ENCODE measurements around the gene SPSB3. TPM values are rescaled to one million over a fixed set of nuclear protein-coding genes. Genes with fewer than 3 reads are reported as not detected.
A peak's percentile ranks its signal among the peaks of the same experiment; 100 is the strongest.

The SPSB3 gene
- total RNA-seq, 1 experiment from 2014 or later: 29.8 TPM

DNA sequence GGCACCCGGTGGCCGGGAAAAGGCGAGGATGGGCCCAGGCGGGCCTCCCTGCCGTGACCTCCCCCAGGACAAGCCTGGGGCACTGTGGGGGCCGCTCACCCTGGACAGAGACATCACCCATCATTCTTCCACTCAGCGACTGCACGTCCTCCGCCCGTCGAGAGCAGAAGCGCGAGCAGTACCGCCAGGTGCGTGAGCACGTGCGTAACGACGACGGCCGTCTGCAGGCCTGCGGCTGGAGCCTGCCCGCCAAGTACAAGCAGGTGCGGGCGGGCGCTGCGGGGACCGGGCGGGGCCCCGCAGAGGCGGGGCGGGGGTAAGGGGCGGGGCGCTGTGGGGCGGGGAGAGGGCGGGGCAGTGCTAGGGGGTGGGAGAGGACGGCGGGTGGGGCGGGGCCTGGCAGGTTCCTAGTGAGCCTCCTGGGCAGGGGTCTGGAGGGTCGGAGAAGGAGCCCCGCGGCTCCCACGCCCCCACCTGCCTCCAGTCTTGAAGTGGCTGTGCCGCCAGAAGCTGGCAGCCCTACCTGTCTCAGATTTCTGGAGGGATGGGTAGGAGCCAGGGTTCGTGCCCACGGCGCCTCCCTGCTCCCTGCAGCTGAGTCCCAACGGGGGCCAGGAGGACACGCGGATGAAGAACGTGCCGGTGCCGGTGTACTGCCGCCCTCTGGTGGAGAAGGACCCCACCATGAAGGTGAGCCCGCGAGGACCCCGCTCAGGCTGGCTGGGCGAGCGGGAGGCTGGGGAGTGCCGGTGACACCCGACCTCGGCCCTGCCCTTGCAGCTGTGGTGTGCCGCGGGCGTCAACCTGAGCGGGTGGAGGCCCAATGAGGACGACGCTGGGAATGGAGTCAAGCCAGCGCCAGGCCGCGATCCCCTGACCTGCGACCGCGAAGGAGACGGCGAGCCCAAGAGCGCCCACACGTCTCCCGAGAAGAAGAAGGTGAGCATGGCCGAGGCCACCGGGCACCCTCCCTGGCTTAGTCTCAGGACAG, 18.6 kb downstream of the SPSB3 start:
- DNase-seq (ENCODE audit: low read depth): no peak

DNA sequence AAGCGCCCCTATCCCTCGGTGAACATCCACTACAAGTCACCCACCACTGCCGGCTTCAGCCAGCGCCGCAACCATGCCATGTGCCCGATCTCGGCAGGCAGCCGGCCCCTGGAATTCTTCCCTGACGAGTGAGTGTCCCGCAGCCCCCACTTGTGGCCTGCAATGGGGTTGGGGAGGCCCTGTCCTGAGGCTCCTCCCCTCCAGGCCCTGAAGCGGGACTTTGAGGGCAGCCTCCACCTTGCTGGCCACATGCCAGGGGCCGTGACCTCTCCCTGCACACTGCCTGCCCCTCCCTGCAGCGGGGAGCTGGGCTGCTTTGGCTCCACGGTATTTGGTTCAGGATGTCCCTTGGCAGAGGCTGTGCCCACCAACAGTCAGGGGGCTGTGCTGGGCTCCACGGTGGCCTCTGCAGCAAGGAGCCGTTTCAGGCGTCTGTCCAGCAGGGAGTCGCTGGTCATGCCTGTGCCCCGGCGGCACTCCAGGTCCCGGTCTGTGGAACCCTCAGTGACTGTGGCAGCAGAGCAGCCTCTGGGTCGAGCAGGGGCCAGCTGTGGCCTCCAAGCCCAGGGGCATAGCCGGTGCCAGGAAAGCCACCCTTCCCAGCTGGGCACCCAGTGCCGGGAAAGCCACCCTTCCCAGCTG, 19.4 kb downstream of the SPSB3 start:
- DNase-seq (ENCODE audit: low read depth): no peak

DNA sequence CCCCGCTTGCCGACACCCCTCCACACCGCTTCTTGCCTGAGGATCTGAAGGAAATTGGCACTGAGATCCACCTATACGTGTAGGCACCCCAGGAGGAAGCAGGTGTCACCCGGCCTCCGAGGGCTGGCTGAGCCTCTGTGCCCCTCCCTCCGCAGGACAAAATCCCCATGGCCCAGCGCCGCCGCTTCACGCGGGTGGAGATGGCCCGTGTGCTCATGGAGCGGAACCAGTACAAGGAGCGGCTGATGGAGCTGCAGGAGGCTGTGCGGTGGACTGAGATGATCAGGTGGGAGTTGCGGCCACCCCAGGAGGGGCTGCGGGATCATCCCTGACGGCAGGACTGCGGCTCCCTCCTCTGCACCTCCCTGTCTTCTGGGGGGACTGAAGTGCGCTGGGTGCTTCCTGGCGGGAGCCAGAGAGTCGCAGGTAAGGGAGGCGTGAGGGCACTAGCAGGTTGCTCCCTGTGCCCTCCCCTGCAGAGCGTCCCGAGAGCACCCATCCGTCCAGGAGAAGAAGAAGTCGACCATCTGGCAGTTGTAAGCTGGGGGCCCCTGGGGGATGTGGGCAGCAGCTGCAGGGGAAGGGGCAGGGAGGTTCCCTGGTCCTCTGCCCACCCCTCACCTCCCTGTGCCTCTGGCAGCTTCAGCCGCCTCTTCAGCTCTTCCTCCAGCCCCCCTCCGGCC, 20.0 kb downstream of the SPSB3 start:
- DNase-seq (ENCODE audit: low read depth): no peak

DNA sequence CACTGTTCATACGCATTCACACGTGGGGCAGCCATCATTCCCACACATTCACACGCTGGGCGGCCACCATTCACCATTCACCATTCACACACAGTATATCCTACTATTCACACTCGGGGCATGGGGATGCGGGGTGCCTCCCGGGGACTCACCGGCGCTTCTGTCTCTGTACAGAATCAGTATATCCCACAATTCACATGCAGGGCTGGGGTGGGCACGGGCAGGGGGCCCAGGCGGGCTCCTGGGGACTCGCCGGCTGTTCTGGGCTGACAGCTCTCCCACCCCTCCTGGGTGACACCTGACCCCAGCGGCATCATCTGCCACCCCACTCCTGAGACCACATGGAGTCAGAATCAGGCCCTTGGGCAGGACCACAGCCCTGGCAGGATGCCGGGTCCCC, 20.6 kb downstream of the SPSB3 start:
- no peak for DNase-seq (ENCODE audit: low read depth)

DNA sequence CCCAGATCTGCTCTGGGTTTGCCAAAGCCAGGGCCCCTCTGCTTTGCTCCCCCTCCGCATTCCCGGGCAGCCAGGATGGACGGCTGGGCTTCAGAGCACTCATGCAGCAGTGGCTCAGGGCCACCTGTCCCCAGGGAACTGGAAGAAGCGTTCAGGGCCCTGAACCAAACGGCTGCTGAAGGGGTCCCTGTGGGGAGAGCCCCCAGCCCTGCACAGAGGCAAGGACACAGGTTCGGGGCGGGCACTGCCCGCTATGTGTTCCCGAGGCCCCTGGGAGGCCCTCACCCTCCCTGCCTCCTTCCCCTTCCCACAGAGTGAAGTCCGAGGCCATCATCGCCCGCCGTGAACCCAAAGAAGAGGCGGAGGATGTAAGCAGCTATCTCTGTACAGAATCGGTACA, 21.5 kb downstream of the SPSB3 start:
- no peak for DNase-seq (ENCODE audit: low read depth)

DNA sequence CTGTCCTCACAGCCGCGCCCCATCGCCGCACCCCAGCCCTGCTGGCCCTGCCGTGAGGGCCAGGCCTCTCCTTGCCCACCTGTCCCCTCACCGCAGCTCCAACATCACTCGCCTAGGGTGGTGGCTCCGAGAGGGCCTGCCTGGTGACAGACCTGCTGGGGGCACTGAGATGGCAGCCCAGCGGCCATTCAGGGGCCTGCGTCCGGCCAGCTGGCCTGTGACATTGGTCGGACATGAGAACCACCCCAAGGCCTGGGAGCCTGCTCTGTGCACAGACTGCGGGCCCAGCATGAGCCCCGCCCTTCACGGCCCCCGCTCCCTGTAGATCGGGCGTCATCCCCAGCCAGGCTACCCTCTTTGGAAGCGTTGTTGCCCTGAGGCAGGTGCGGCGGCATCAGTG, 22.9 kb downstream of the SPSB3 start:
- DNase-seq (ENCODE audit: low read depth): no peak

DNA sequence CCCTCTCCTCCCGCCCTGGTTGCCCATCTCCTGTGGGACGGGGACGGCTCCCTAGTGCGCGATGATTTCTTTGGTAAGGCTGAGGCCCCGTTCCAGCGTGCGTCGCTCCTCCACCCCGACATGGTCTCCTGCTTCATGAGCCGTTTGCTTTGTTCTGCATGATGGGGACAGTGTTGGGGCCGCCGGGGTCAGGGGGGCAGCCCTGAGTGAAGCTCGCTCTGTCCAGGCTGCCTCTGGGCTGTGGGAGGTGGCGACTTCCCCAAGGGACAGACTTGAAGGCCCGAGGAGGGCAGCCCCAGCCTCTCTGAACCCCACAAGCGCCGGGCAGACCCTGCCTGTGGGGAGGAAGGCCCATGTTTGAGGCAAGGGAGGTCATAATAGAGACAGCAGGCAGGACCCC, 23.4 kb downstream of the SPSB3 start:
- no peak for DNase-seq (ENCODE audit: low read depth)

DNA sequence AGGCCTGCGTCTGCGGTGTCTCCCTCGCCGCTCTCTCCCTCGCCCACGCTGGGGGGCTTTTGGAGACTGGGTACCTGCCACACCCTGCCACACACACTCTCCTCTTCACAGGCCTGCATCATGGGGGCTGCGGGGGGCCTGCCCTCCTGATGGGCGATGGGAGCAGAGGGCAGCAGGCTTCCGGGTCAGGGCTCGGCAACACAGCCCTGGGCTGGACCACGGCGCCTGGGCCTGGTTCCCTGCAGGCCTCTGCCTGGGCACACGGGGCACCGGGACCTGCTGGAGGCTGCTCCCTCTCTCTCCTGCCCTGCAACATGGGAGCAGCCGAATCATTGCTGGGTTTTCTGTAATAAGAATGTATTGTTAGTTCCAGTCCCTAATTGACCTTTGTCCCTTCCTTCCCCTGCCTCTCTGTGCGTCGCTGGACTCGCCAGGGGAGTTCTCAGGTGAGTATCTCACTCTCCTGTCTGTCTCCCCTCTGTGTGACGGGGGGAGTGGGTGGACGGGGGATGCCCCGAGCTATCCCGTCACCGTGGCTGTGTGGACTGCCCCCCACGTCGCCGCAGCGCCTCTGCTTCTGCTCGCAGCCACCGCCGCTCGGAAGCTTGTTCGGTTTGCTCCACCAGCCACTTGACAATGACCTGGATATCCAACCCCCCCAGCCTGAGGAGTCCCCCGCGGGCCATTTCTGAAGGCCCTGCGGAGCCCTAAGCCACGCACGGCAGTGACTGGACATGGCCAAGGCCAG, 24.5 kb downstream of the SPSB3 start:
- DNase-seq (ENCODE audit: low read depth): no peak

DNA sequence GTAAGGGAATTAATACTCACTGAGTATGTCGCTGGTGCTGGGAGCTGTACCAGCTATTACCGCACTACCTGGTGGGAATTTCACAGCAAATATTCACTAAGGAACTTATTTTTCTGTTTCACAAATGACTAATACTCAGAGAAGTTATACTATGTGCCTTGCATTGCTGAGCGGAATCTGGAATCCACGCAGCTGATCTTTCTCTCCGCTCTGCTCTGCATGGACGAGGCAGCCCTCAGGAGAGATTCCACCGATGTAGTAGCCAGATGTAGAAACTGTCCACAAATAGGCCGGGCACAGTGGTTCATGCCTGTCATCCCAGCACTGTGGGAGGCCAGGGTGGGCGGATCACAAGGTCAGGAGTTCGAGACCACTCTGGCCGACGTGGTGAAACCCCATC, 28.2 kb downstream of the SPSB3 start:
- DNase-seq (ENCODE audit: low read depth): no peak

DNA sequence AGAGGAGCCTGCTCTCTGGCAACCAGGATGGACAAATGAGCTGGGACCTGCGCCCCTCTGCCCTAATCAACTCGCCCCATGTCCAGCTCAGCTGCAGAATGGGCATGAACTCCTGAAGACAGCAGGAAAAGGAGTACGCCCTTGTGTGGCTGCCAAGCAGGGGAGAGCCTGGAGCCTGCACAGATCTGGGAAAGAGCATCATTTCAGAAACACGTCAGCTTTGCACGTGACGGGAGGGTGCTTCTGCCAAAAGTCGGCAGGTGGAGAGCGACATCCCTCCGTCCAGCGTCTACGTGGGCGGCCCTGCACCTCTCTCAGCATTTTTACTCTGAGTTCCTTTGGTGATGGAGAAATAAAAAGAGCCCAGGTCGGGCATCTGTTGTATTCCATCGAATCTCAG, 29.5 kb downstream of the SPSB3 start:
- DNase-seq (ENCODE audit: low read depth): no peak

DNA sequence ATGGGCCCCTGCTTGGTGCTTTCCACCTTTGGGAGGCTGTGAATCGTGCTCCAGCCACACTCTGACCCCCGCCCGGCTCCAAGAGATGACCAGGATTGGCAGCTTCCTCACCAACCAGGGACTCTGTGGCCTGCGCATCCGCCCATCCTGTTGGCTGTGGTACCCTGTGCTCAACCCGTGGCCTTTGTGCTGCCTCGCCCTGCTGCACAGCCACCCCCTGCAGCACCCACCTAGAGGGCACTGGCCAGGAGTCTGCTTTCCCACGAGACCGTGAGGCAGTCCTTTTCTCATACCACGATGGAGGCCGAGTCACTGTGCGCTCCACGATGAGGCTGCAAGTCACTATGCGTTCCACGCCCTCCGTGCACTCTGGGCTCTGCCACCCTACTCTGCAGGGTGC, 30.4 kb downstream of the SPSB3 start:
- DNase-seq (ENCODE audit: low read depth): no peak

DNA sequence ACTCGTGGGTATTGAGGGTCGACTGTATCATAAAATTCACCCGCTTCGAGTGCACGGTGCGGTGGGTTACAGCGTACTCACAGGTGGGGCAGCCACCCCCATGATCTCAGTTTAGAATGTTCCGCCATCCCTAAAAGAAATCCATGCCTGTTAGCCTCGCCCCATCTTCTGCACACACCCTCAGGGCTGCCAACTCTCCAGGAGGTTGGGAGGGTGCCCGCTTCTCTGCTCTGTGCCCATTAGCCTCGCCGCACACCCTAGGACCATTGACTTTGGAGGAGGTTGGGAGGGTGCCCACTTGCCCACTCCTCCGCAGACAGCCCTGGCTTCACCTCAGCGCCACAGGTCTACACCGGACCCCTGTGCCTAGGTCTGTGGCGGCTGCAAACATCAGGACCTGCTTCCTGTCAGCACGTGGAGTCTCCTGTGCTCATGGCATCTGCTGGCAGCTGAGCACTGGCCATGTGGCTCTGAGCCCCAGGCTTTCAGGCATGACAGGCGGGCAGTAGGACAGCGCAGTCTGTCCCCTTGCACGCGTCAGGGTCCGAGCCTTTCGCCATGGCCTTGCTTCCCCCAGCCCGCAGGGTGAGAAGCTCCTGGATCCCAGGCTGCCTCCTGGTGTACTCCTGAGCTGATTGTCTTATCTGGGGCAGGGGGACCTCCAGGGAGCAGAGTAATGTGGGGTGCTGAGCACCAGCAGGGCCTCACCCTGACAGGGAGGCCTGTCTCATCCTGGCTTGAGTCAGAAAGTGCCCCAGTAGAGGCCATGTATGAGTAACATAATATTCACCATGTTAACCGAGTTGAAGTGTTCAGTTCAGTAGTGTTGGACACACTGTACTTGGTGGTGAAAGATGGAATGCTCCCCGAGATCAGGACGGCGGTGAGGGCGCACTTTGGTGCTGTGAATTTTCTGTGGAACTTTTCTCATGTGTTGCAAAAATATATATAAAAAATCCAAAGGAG, 32.9 kb downstream of the SPSB3 start:
- peak; percentile 23 for DNase-seq (ENCODE audit: low read depth)

DNA sequence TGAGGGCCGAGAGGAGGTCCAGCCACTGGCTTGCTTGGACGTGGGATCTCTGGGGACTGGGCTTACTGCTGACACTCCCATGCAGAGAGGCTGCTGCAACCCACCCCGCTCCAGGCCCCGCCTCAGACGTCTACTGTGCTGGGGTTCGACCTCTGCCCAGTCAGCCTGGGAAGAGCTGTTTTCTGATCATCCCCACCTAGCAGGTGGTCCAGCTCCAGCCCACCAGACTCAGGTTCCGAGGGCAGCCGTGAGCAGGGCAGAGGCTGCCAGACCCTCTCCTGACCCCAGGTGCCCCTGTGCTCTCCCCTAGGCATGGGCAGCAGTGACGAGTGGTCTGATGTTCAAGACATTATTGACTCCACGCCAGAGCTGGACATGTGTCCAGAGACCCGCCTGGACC, 34.4 kb downstream of the SPSB3 start:
- no peak for DNase-seq (ENCODE audit: low read depth)

DNA sequence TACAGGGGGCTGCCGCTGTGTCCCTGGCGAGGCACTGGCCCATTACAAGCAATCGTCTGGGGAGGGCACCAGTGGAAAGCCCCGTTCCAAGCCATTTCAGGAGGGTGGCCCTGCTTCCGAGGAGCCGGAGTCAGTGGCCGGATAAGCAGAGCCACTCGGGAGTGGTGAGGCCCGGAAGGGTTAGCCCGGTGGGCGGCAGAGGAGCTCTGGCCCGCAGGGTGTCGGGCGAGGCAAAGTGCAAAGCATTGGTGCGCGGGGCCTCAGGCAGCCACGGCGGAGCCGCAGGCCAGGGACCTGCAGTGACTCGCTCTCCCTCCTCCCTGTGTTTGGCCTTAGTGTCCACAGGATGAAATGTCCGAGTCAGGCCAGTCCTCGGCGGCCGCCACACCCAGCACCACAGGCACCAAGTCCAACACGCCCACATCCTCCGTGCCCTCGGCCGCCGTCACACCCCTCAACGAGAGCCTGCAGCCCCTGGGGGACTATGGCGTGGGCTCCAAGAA, 35.6 kb downstream of the SPSB3 start:
- DNase-seq (ENCODE audit: low read depth): peak; percentile 84

DNA sequence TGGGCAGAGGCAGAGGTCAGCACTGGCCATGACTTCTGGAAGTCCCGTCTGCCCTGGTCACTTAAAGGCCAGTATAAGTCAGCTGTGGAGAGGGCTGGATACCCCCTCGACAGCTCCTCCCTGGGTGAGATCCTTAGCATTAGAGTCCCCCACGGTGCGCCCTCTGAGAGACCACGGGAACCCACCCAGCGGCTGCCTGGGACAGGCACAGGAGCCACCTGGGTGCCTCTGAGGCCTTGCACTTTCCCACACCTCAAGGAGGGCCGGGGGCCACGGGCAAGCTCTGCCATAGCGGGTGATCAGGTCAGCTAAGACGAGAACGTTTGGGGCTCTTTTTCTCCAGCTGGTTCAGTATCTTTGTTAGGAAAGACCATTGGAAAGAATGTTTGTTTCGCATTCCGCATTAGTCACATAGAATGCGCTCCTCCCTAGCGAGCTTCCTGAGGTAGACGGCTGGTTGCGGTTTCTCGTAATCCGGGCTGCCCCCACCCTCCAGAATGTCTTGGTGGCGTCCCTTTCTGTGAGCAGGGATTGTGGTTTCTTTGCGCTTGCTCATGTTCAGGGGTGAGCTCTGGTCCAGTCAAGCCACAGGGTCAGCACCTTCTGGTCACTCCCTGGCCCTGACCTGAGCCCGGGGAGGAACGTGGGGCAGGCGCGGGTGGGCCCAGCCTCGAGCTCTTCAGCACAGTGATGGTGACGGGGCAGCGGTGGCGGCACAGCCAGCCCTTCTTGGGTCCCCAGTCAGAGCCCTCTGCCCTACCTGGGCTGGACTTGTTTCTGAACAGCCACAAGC, 36.3 kb downstream of the SPSB3 start:
- peak; percentile 98 for DNase-seq (ENCODE audit: low read depth)

DNA sequence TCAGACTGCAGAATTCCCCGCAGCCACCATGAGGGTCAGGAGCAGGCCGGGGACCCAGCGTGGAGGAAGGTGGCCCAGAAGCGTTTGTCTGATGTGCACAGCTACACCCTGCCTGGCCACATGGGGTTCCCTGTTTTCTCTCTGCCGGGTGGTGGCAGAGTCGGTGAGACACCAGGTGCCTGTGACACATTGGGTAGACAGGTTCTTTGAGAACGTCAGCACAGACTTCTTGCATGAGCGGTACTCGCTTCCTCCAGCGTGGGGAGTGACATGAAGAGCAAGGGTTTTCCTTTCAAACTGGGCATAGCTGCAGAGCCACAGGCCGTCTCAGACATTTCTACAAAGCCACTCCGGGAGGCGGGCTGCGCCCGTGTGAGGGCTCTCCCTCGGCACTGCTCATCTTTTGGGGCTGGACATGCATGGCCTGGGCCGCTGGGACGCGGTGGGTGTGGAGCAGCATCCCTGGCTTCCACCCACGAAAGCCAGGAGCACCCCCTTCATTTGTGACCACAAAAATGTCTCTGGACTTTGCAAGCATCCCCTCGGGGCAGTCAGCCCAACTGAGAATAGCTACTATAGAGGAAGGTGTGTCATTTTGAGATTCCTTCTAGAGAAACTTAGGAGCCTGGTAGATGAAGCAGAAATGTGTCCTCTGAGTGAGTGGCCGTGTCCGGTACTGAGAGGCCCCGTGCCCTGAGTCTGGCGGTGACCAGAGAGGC, 37.0 kb downstream of the SPSB3 start:
- DNase-seq (ENCODE audit: low read depth): peak; percentile 98

DNA sequence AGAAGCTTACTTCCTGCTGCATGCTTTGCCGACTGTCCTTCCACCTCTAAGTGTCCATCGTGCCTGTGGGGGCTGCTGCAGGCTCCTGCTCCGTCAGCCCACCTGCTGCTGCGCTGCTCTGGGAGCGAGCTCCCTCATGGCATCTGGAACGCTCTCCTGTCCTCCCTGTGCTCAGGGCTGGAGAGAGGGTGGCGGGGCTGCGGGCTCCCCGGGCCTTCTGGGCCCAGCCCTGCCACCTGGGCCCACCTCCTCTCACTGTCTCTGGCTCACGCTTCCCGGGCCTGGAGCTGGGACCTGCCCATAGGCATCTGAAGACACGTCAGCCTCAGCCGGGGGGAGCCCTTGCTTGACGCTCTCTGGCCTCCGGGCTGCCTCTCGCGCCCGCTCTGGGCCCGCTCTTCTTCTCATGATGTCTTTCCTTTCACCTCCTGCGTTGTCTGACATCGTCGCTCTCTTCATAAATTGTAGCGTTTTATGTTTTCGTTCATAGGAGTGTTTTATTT, 38.0 kb downstream of the SPSB3 start:
- no peak for DNase-seq (ENCODE audit: low read depth)
